Heart left ventricle (tissue), 16 donors: ENCODE results near the gene WNT16. TPM values are rescaled to one million over a fixed set of nuclear protein-coding genes. Genes with fewer than 3 reads are reported as not detected.

Experiments
- ATAC-seq, 4 donors: fragments of 200-7000 bp; cut with Tn5 transposase; one replicate each; pipeline ENCODE4 v1.9.1; 2020 to 2022; ENCODE audit warnings: moderate library complexity in 4 of 4, mild to moderate bottlenecking in 3 of 4, moderate number of reproducible peaks in 1 of 4
- DNase-seq, 5 donors: peaks; one replicate each; pipeline ENCODE4 v3.0.0-alpha.2; 2020
- H3K27ac ChIP-seq, 12 donors: fragments of 200-600 bp; sonication (generic) in 4 of 12; one replicate each; pipeline versions ENCODE4 v1.5.0 to v1.8.0; 2016 to 2022; ENCODE audit warnings: mild to moderate bottlenecking in 2 of 12
- H3K27me3 ChIP-seq, 9 donors: fragments of 200-600 bp; sonication (generic) in 2 of 9; one replicate each; pipeline versions ENCODE4 v1.5.1 to v1.8.0; 2016 to 2022; ENCODE audit warnings: mild to moderate bottlenecking in 3 of 9
- H3K36me3 ChIP-seq, 9 donors: fragments of 200-600 bp; sonication (generic) in 2 of 9; one replicate each; pipeline versions ENCODE4 v1.5.0 to v1.8.0; 2018 to 2022; ENCODE audit warnings: mild to moderate bottlenecking in 2 of 9
- H3K4me1 ChIP-seq, 12 donors: fragments of 200-600 bp; sonication (generic) in 4 of 12; one replicate each; pipeline versions ENCODE4 v1.5.0 to v1.8.0; 2016 to 2022; ENCODE audit warnings: mild to moderate bottlenecking in 3 of 12
- H3K4me3 ChIP-seq, 12 donors: fragments of 200-600 bp; sonication (generic) in 4 of 12; one replicate each; pipeline versions ENCODE4 v1.5.0 to v1.8.0; 2017 to 2022; ENCODE audit warnings: mild to moderate bottlenecking in 9 of 12, moderate library complexity in 4 of 12
- H3K9me3 ChIP-seq, 12 donors: fragments of 200-600 bp; sonication (generic) in 4 of 12; one replicate each; pipeline versions ENCODE4 v1.5.0 to v1.8.0; 2016 to 2022; ENCODE audit warnings: mild to moderate bottlenecking in 1 of 12
- POLR2A ChIP-seq, 2 donors: fragments of 450-650 bp; IDR thresholded peaks; one replicate each; pipeline ENCODE4 v1.6.1; 2017; ENCODE audit warnings: antibody characterized with exemption in 2 of 2, mild to moderate bottlenecking in 2 of 2, moderate library complexity in 2 of 2
- WGBS, 4 donors: extraction: QIAGEN DNeasy Blood & Tissue Kit in 2 of 4; methylation state at CpG; one replicate each; pipeline versions ENCODE4 v1.1.5 to v1.1.7; 2013 to 2018; 5-methylcytosine and 5-hydroxymethylcytosine counted together
- intact Hi-C, 10 donors: fragments of 100-400 bp; cut with DNase I; formaldehyde crosslinking; loops; one replicate each; pipeline versions ENCODE4 v1.11.1 to v1.14.2; 2022
- polyA plus RNA-seq, 2 donors: library from polyadenylated mRNA; stranded (reverse); fragments of 200-250 nt; gene quantifications; one replicate each; pipeline ENCODE4 v1.2.3, GENCODE V29; 2013
- total RNA-seq, 9 donors: library from RNA; depleted of rRNA in 2 of 9; stranded (reverse); fragments of >200 nt in 2 of 9; fragmentation: NEBNext Ultra II Directional in 3 of 9; extraction: Animal tissue kit (Norgen Biotek cat#: 25700) in 3 of 9; gene quantifications; one replicate each; pipeline versions ENCODE4 v1.1.0 to v1.2.4, GENCODE V29; 2016 to 2023
- TF ChIP-seq, protein P1 (sequence below), 12 donors: fragments of 200-600 bp; sonication (generic) in 4 of 12; IDR thresholded peaks; one replicate each; pipeline versions ENCODE4 v1.5.0 to v1.8.0; 2018 to 2022; ENCODE audit warnings: antibody characterized with exemption in 12 of 12, mild to moderate bottlenecking in 5 of 12
- donor health status: ischemic (EF 13 %, LVEDD 7.1; RV severe dilation, severe dysfunction).
- donor health status: healthy with polysubstance abuse.
- donor health status: DM: no; HTN: yes; CAD: no.
- donor health status: DM: no; HTN: no; CAD: no.
- donor health status: ischemic (EF 25% LVEDD 6.9; RV normal size, moderate dysfunction).
- donor health status: ischemic (EF 25% LVEDD 5.7; RV mildly dilated, moderate dysfunction).
- donor health status: healthy.
- donor health status: DM: yes; HTN: yes; CAD: no.
- donor health status: ischemic (EF 35%, LVEDD 5.7; RV mildly dilated, moderate dysfunction).
- donor health status: nonischemic (EF 11% LVEDD 7.7; RV severe dilation, severe dysfunction).
- donor health status: DM: yes; HTN: yes; CAD: no.
- donor health status: PGD.
- donor health status: ischemic (EF 29% LVEDD 5.4; RV normal size, mild dysfunction).
- donor health status: nonischemic (EF 23%, LVEDD 6.1; RV moderate dilation, normal function).

The WNT16 gene
- total and polyA plus RNA-seq, 11 donors, result 0.19 TPM; not detected in 10

DNA sequence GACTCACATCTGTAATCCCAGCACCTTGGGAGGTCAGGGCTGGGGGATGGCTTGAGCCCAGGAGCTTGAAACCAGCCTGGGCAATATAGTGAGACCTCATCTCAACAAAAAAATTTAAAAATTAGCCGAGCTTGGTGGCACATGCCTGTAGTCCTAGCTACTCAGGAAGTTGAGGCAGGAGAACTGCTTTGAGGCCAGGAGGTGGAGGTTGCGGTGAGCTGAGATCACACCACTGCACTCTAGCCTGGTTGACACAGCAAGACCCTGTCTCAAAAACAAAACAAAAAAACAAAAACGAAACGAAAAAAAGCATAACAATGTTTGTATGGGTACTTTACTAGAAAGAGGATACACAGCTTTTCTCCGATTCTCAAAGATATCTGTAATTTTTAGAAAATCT is 31.8 kb downstream of the WNT16 start:
- H3K4me3 ChIP-seq, result no peak overlapping the region
- H3K9me3 ChIP-seq, result no peaks in the 10 kb centered on the region
- H3K27me3 ChIP-seq, result no peaks in the 10 kb centered on the region
- H3K27ac ChIP-seq, result no peak overlapping the region
- H3K4me1 ChIP-seq, result peaks cover 0 to 1% (median 0%) of the 10 kb centered on the region in 12 donors
- ATAC-seq, result no peak
- intact Hi-C loops, result loop anchor here in 6 of 10 donors (10.0 kb wide), 1 partner anchor 634 kb away; no protein-coding TSS in a partner anchor
- TF ChIP-seq, protein P1, sequence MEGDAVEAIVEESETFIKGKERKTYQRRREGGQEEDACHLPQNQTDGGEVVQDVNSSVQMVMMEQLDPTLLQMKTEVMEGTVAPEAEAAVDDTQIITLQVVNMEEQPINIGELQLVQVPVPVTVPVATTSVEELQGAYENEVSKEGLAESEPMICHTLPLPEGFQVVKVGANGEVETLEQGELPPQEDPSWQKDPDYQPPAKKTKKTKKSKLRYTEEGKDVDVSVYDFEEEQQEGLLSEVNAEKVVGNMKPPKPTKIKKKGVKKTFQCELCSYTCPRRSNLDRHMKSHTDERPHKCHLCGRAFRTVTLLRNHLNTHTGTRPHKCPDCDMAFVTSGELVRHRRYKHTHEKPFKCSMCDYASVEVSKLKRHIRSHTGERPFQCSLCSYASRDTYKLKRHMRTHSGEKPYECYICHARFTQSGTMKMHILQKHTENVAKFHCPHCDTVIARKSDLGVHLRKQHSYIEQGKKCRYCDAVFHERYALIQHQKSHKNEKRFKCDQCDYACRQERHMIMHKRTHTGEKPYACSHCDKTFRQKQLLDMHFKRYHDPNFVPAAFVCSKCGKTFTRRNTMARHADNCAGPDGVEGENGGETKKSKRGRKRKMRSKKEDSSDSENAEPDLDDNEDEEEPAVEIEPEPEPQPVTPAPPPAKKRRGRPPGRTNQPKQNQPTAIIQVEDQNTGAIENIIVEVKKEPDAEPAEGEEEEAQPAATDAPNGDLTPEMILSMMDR (IDR thresholded peaks at IDR 0.05), result no peak
- no peak for TF ChIP-seq POLR2A (IDR thresholded peaks at IDR 0.05)
- WGBS, 4 donors, result 90% methylated on average over 5 of the region's 5 CpGs
- no peak for DNase-seq
- peaks cover 0 to 94% (median 75%) of the 10 kb centered on the region in 9 donors for H3K36me3 ChIP-seq

DNA sequence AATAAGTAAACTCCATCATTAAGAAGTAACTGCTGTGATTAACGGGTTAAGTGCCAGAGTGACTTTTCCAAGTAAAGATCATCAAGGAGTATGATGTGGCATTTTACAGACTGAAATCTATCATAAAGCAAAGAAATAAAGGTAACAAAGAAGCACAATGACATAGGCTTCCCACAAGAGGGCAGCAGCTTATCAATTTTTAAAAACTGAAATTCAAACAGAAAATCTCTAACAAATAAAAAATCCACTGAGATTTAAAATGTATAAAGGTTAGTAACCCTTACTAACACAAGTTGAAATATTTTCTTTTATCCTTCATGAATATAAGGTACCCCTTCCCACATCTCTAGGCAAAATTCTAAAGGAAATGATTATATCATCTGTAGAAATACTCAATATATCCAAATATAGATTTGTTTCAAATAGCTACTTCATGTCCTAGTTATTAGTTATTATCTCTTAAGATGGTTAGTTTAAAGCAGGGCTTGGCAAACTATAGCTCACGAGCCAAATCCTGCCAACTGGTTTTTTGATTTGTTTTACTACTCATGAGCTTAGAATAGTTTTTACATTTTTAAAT is 38.1 kb downstream of the WNT16 start:
- Histone ChIP-seq H3K9me3 (no peaks in the 10 kb centered on the region), H3K27ac (no peak overlapping the region), H3K4me1 (peaks cover 0 to 13% (median 5%) of the 10 kb centered on the region in 12 donors), H3K36me3 (peaks cover 0 to 53% (median 20%) of the 10 kb centered on the region in 9 donors), H3K4me3 (no peak overlapping the region), H3K27me3 (no peaks in the 10 kb centered on the region)
- DNase-seq (no peak), ATAC-seq (no peak)
- TF ChIP-seq, protein P1 (IDR thresholded peaks at IDR 0.05), result peak; percentile 62 to 90 (median 82)
- no peak for TF ChIP-seq POLR2A (IDR thresholded peaks at IDR 0.05)
- intact Hi-C loops, result loop anchor here (1.0 to 10.0 kb wide), 6 partner anchors 180 to 630 kb away; no protein-coding TSS in a partner anchor
- WGBS, 4 donors, result 48 to 59% (median 53%) methylated on average over 2 of the region's 2 CpGs

DNA sequence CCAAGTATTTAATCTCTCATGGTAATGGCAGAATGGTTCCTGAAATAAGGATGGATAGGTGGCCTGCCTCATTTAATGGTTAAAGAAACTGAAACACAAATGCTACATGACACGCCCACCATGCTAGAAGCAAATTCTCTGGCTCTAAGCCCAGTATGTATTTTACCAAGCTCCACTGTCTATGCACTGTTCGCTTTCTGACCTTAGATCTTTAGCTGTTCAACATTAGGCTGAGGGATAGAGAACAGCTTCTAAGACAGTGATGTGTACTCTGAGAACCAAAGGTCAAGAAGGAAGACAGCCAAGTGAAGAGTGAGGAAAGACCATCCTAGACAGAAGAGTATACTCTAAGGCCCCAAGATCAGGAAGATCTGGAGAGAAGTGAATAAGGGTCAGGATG is 40.7 kb downstream of the WNT16 start:
- peaks cover 0 to 33% (median 0%) of the 10 kb centered on the region in 9 donors for H3K36me3 ChIP-seq
- 22 to 31% (median 27%) methylated on average over 2 of the region's 2 CpGs for WGBS, 4 donors
- TF ChIP-seq, protein P1 (IDR thresholded peaks at IDR 0.05), result no peak
- no peak for TF ChIP-seq POLR2A (IDR thresholded peaks at IDR 0.05)
- peaks cover 0 to 29% (median 11%) of the 10 kb centered on the region in 12 donors for H3K4me1 ChIP-seq
- H3K27me3 ChIP-seq, result no peaks in the 10 kb centered on the region
- no peak overlapping the region for H3K4me3 ChIP-seq
- DNase-seq (no peak), ATAC-seq (peak in 2 of 4 donors; percentile 29 to 57)
- H3K9me3 ChIP-seq, result no peaks in the 10 kb centered on the region
- intact Hi-C loops, result loop anchor here in 8 of 10 donors (2.0 to 10.0 kb wide), 5 partner anchors 27 to 628 kb away; partner anchors contain the start of gene FAM3C (in 1 of the 8)
- no peak overlapping the region for H3K27ac ChIP-seq

DNA sequence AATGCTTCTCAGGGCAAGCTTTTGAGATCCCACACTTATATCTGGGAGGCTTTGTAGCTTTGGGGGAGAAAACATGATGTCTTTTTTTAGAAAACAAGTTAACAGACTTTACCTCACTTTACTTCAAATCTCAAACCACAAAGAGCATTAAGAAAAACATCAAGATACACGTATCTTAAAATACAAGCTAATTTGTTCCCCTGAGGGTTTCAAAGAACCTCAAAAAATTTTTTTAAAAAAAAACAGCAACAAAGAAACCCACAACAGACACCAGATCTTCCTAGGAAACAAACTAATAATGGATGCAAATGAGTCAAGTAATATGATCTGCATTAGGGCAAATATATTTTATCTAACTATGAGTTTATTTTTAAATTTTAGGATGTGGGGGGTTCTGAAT is 42.6 kb downstream of the WNT16 start:
- DNase-seq, result no peak
- H3K27ac ChIP-seq, result no peak overlapping the region
- intact Hi-C loops, result no loop called here
- H3K9me3 ChIP-seq, result no peaks in the 10 kb centered on the region
- peaks cover 0 to 29% (median 11%) of the 10 kb centered on the region in 12 donors for H3K4me1 ChIP-seq
- H3K27me3 ChIP-seq, result no peaks in the 10 kb centered on the region
- 72 to 76% (median 75%) methylated on average over 1 of the region's 1 CpG for WGBS, 4 donors
- no peak for ATAC-seq
- TF ChIP-seq, protein P1 (IDR thresholded peaks at IDR 0.05), result no peak
- no peak for TF ChIP-seq POLR2A (IDR thresholded peaks at IDR 0.05)
- no peak overlapping the region for H3K4me3 ChIP-seq
- H3K36me3 ChIP-seq, result peaks cover 0 to 46% (median 16%) of the 10 kb centered on the region in 9 donors
